ENCODE data around the gene MGA.
A peak's percentile ranks its signal among the peaks of the same experiment; 100 is the strongest.
"Not testable (repeated sequence)": the region's sequence is repeated elsewhere in the genome, so short reads cannot be mapped to it uniquely, and the experiment has no call there.

MGA gene

GRCh38 chr15:41728061-41728460 is 67.9 kb downstream of the MGA start:
- not testable (repeated sequence) for DNase-seq

- DNase-seq = no peak
Measured at GRCh38 chr15:41730543-41730942, 70.3 kb downstream of the MGA start.

GRCh38 chr15:41732483-41732882 is 72.3 kb downstream of the MGA start:
- no peak for DNase-seq

- no peak for DNase-seq
Measured at GRCh38 chr15:41734079-41734478, 73.9 kb downstream of the MGA start.

- no peak for DNase-seq
Measured at GRCh38 chr15:41735046-41735445, 74.8 kb downstream of the MGA start.

- not testable (repeated sequence) for DNase-seq
Measured at GRCh38 chr15:41735492-41735891, 75.3 kb downstream of the MGA start.

GRCh38 chr15:41746802-41747201 is 86.6 kb downstream of the MGA start:
- DNase-seq = no peak

GRCh38 chr15:41756198-41756597 is 96.0 kb downstream of the MGA start:
- DNase-seq = no peak

GRCh38 chr15:41772720-41773331 is 112.6 kb downstream of the MGA start:
- DNase-seq = no peak

GRCh38 chr15:41773332-41773728 is 113.1 kb downstream of the MGA start:
- DNase-seq = no peak

GRCh38 chr15:41773729-41774061 is 113.5 kb downstream of the MGA start:
- DNase-seq = no peak

GRCh38 chr15:41774062-41774881 is 114.1 kb downstream of the MGA start, which contains the start of gene MAPKBP1:
TSS of gene MAPKBP1 (plus strand) at chr15:41774484. CDS start at chr15:41775276, 792 bp downstream.
- peak; percentile 97 for DNase-seq

- no peak for DNase-seq
Measured at GRCh38 chr15:41774882-41775417, 114.7 kb downstream of the MGA start.

- DNase-seq = no peak
Measured at GRCh38 chr15:41775651-41776050, 115.4 kb downstream of the MGA start.

- no peak for DNase-seq
Measured at GRCh38 chr15:41777421-41777973, 117.3 kb downstream of the MGA start.

- no peak for DNase-seq
Measured at GRCh38 chr15:41778521-41778920, 118.3 kb downstream of the MGA start.

- DNase-seq = peak; percentile 59
Measured at GRCh38 chr15:41779662-41780157, 119.5 kb downstream of the MGA start.

GRCh38 chr15:41780266-41780665 is 120.1 kb downstream of the MGA start:
- no peak for DNase-seq

- DNase-seq = no peak
Measured at GRCh38 chr15:41780727-41781126, 120.5 kb downstream of the MGA start.

GRCh38 chr15:41782371-41783282 is 122.4 kb downstream of the MGA start:
- DNase-seq = no peak

- DNase-seq = no peak
Measured at GRCh38 chr15:41783296-41783695, 123.1 kb downstream of the MGA start.

- DNase-seq = no peak
Measured at GRCh38 chr15:41788262-41788661, 128.1 kb downstream of the MGA start.

GRCh38 chr15:41789236-41789635 is 129.0 kb downstream of the MGA start:
- DNase-seq = no peak
